Esophagus muscularis mucosa (tissue), 3 donors: ENCODE measurements around the gene SLC14A1.

Source experiments
- CTCF ChIP-seq, 3 experiments: fragments of 200-600 bp in 2 of 3; fragments of 450-650 bp in 1 of 3; sonication (generic) in 2 of 3; IDR thresholded peaks; one replicate each; pipeline ENCODE4 v1.5.1; 2017 to 2019; ENCODE audit warnings: antibody characterized with exemption in 3 of 3, mild to moderate bottlenecking in 2 of 3, moderate library complexity in 1 of 3
- POLR2A ChIP-seq: fragments of 450-650 bp; IDR thresholded peaks from one replicate; pipeline ENCODE4 v1.6.1; 2017; ENCODE audit warnings: antibody characterized with exemption, moderate library complexity, mild to moderate bottlenecking, low read depth
- POLR2AphosphoS5 ChIP-seq, 2 donors: sonication (generic); formaldehyde crosslinking; IDR thresholded peaks; one replicate each; pipeline ENCODE4 v1.6.1; 2017; ENCODE audit warnings: antibody characterized with exemption in 2 of 2

- TF ChIP-seq CTCF (IDR thresholded peaks at IDR 0.05) (no peak), POLR2A (no peak), POLR2AphosphoS5 (IDR thresholded peaks at IDR 0.05) (no peak)
These were observed 8.7 kb upstream of the SLC14A1 start for GRCh38 chr18:45715212-45715780.
